Muscle of back (tissue), 13 donors: ENCODE measurements around the gene TRIM49C. TPM values are rescaled to one million over a fixed set of nuclear protein-coding genes. Genes with fewer than 3 reads are reported as not detected.
"Not testable (repeated sequence)": the region's sequence is repeated elsewhere in the genome, so short reads cannot be mapped to it uniquely, and the experiment has no call there.

ENCODE experiments used
- DNase-seq, 3 donors: peaks; one replicate each; pipeline versions ENCODE4 v3.0.0 to v3.0.0-alpha.2; 2013
- long read RNA-seq, 9 donors: transcript quantifications; one replicate each; lab custom pipeline, GENCODE V29; 2026
- polyA plus RNA-seq, 10 donors: library from polyadenylated mRNA; unstranded; fragments of 120-200 nt; gene quantifications; one replicate each; pipeline ENCODE4 v1.2.1, GENCODE V29; 2013; ENCODE audit not compliant: insufficient read length in 10 of 10

Gene TRIM49C
- polyA plus RNA-seq: not detected
- long read RNA-seq, donor 1: 0 reads
- long read RNA-seq, donor 2: 0 reads
- long read RNA-seq, donor 3: 0 reads
- long read RNA-seq, donor 4: 0 reads
- long read RNA-seq, donor 5: 0 reads
- long read RNA-seq, donor 6: 0 reads
- long read RNA-seq, donor 7: 0 reads
- long read RNA-seq, donor 8: 0 reads
- long read RNA-seq, donor 9: 0 reads

- DNase-seq: not testable (repeated sequence)
Observed at GRCh38 chr11:90030806-90031205, at the start of gene TRIM49C. Gene TRIM49C, plus strand, starts transcription at chr11:90031106. Its CDS starts 4,106 bp downstream, at chr11:90035212.

GRCh38 chr11:90024184-90024583, 6.7 kb upstream of the TRIM49C start:
- DNase-seq: not testable (repeated sequence)

GRCh38 chr11:90051591-90052209, 20.8 kb downstream of the TRIM49C start:
- not testable (repeated sequence) for DNase-seq

- not testable (repeated sequence) for DNase-seq
Observed at GRCh38 chr11:90052311-90052710, 21.4 kb downstream of the TRIM49C start.

GRCh38 chr11:90053545-90053944, 22.6 kb downstream of the TRIM49C start:
- not testable (repeated sequence) for DNase-seq

GRCh38 chr11:90085650-90086049, 54.7 kb downstream of the TRIM49C start, which contains the start of gene UBTFL1:
Gene UBTFL1, plus strand, starts transcription at chr11:90085950. Its CDS starts 0 bp downstream, at chr11:90085950.
- not testable (repeated sequence) for DNase-seq

GRCh38 chr11:90088731-90089130, 57.8 kb downstream of the TRIM49C start:
- not testable (repeated sequence) for DNase-seq

Other genes starting within 250 kb of the TRIM49C start
- gene TRIM49, start 222.5 kb upstream of the TRIM49C start, polyA plus RNA-seq: not detected
- gene TRIM64B, start 152.6 kb upstream of the TRIM49C start, polyA plus RNA-seq: not detected
- gene TRIM49D1, start 108.9 kb upstream of the TRIM49C start, polyA plus RNA-seq: not detected
- not detected for gene TRIM49D2, start 107.0 kb upstream of the TRIM49C start, polyA plus RNA-seq
- not detected for gene TRIM64, start 65.1 kb upstream of the TRIM49C start, polyA plus RNA-seq
- not detected for gene UBTFL1, start 54.8 kb downstream of the TRIM49C start, polyA plus RNA-seq
- gene NAALAD2, start 103.6 kb downstream of the TRIM49C start, polyA plus RNA-seq: 1 to 10 TPM; 3.2 to 9.7 (median 4.8) TPM
- 10 to 100 TPM; 28.1 to 46.9 (median 41.2) TPM for gene CHORDC1, start 191.9 kb downstream of the TRIM49C start, polyA plus RNA-seq